HCT116 (cell line): ENCODE data around the gene PRRG1. TPM values are rescaled to one million over a fixed set of nuclear protein-coding genes. Genes with fewer than 3 reads are reported as not detected.

Experiments used
- ATAC-seq: fragments of 200-7000 bp; cut with Tn5 transposase; 2 replicates; pipeline ENCODE4 v1.9.1; 2020; ENCODE audit warnings: mild to moderate bottlenecking, moderate library complexity
- BruUV-seq: library from RNA; stranded (reverse); fragments of 400-500 nt; replicated peaks from 2 replicates; lab custom pipeline; 2021; lab: Mats Ljungman, UMichigan
- CTCF ChIA-PET: fragments of 300-600 bp; sonication (Branson Sonifier 250); formaldehyde crosslinking; loops from one replicate; lab custom pipeline; 2021; ENCODE audit warnings: antibody characterized with exemption; lab: Charles Lee
- POLR2A ChIA-PET: fragments of 300-600, 350-600 bp; sonication (Branson Sonifier 250); formaldehyde crosslinking; loops from one replicate; lab custom pipeline; 2021; ENCODE audit warnings: antibody characterized with exemption; lab: Charles Lee
- RAD21 ChIA-PET, 2 experiments: fragments of 300-600 bp; sonication (Branson Sonifier 250); formaldehyde crosslinking; loops; one replicate each; lab custom pipeline; 2023; ENCODE audit warnings: low total read pairs in 2 of 2; ENCODE audit not compliant: uncharacterized antibody in 2 of 2, unreplicated experiment in 2 of 2, low non-redundant PET in 1 of 2; lab: Charles Lee
- DNase-seq: peaks from one replicate; pipeline ENCODE4 v3.0.0-alpha.2; 2010; ENCODE audit warnings: low read depth, low spot score
- H2AFZ ChIP-seq: fragments of 200-600 bp; shearing (Covaris generic), sonication (generic); 2 replicates; pipeline ENCODE4 v1.6.1; 2017; ENCODE audit warnings: low read depth, mixed run types, mixed read lengths, antibody characterized with exemption, low read length; ENCODE audit not compliant: poor library complexity, severe bottlenecking
- H3K27ac ChIP-seq: 2 replicates; pipeline ENCODE4 v1.5.1; 2012; ENCODE audit warnings: low read depth, low read length
- H3K27me3 ChIP-seq: fragments of 200-600 bp; sonication (generic); 2 replicates; pipeline ENCODE4 v1.6.1; 2016; ENCODE audit warnings: mixed run types, low read length, mixed read lengths; ENCODE audit not compliant: insufficient read depth
- H3K36me3 ChIP-seq, 2 experiments: fragments of 200-500 bp in 1 of 2; fragments of 200-600 bp in 1 of 2; sonication (Bioruptor generic) in 1 of 2; sonication (generic) in 1 of 2; 2 replicates each; pipeline versions ENCODE4 v1.5.1 to v1.6.1; 2014 to 2016; ENCODE audit warnings: low read length in 2 of 2, inconsistent platforms in 1 of 2, mixed read lengths in 1 of 2, mixed run types in 1 of 2; ENCODE audit not compliant: insufficient read depth in 2 of 2, control insufficient read depth in 1 of 2
- H3K4me1 ChIP-seq, 2 experiments: fragments of 200-600 bp in 1 of 2; sonication (generic) in 1 of 2; 2 replicates each; pipeline versions ENCODE4 v1.5.1 to v1.6.1; 2012 to 2017; ENCODE audit warnings: low read length in 2 of 2, inconsistent platforms in 1 of 2, mild to moderate bottlenecking in 1 of 2, mixed read lengths in 1 of 2, mixed run types in 1 of 2, moderate library complexity in 1 of 2; ENCODE audit not compliant: insufficient read depth in 2 of 2, control insufficient read depth in 1 of 2
- H3K4me2 ChIP-seq: fragments of 200-600 bp; sonication (generic); 2 replicates; pipeline ENCODE4 v1.6.1; 2017; ENCODE audit warnings: mixed run types, low read length, mixed read lengths
- H3K4me3 ChIP-seq, 2 experiments: fragments of 200-600 bp in 1 of 2; sonication (generic) in 1 of 2; replicated peaks in 1 of 2; 2 replicates each; pipeline ENCODE4 v1.5.1; 2011 to 2016; ENCODE audit warnings: low read length in 2 of 2, control low read depth in 1 of 2, low read depth in 1 of 2, mild to moderate bottlenecking in 1 of 2, mixed read lengths in 1 of 2, mixed run types in 1 of 2
- H3K79me2 ChIP-seq: fragments of 200-600 bp; sonication (generic); 2 replicates; pipeline ENCODE4 v1.6.1; 2017; ENCODE audit warnings: mild to moderate bottlenecking, mixed run types, low read length, moderate library complexity, mixed read lengths; ENCODE audit not compliant: insufficient read depth
- H3K9ac ChIP-seq: fragments of 200-600 bp; sonication (generic); 2 replicates; pipeline ENCODE4 v1.6.1; 2016; ENCODE audit warnings: low read length, mixed read lengths
- H3K9me2 ChIP-seq: fragments of 200-600 bp; sonication (generic), shearing (Covaris generic); 2 replicates; pipeline ENCODE4 v1.6.1; 2017; ENCODE audit warnings: mixed run types, mild to moderate bottlenecking, moderate library complexity; ENCODE audit not compliant: insufficient read depth
- H3K9me3 ChIP-seq, 2 experiments: fragments of 200-500 bp in 1 of 2; fragments of 200-600 bp in 1 of 2; sonication (Bioruptor generic) in 1 of 2; sonication (generic) in 1 of 2; 2 replicates each; pipeline ENCODE4 v1.6.1; 2014 to 2017; ENCODE audit warnings: low read length in 2 of 2, mixed read lengths in 2 of 2, inconsistent platforms in 1 of 2, low read depth in 1 of 2, mild to moderate bottlenecking in 1 of 2, mixed run types in 1 of 2, moderate library complexity in 1 of 2; ENCODE audit not compliant: control insufficient read depth in 1 of 2, insufficient read depth in 1 of 2
- H4K20me1 ChIP-seq: fragments of 200-600 bp; sonication (generic), shearing (Covaris generic); 2 replicates; pipeline ENCODE4 v1.6.1; 2017; ENCODE audit warnings: mixed run types, mild to moderate bottlenecking, moderate library complexity; ENCODE audit not compliant: insufficient read depth
- CEBPB ChIP-seq: IDR thresholded peaks from 2 replicates; pipeline ENCODE4 v1.6.1; 2012; ENCODE audit warnings: low read depth
- EGR1 ChIP-seq: IDR thresholded peaks from 2 replicates; pipeline ENCODE4 v1.6.1; 2012; ENCODE audit warnings: low read depth
- ELF1 ChIP-seq: IDR thresholded peaks from 2 replicates; pipeline ENCODE4 v1.6.1; 2012; ENCODE audit warnings: low read depth, borderline replicate concordance
- FOSL1 ChIP-seq: IDR thresholded peaks from 2 replicates; pipeline ENCODE4 v1.6.1; 2012; ENCODE audit warnings: low read depth
- MAX ChIP-seq: IDR thresholded peaks from 2 replicates; pipeline ENCODE4 v1.6.1; 2012
- SIN3A ChIP-seq: IDR thresholded peaks from 2 replicates; pipeline ENCODE4 v1.6.1; 2012; ENCODE audit warnings: low read depth
- SP1 ChIP-seq: IDR thresholded peaks from 2 replicates; pipeline ENCODE4 v1.6.1; 2012; ENCODE audit warnings: low read depth
- SRF ChIP-seq: IDR thresholded peaks from 2 replicates; pipeline ENCODE4 v1.6.1; 2012; ENCODE audit warnings: low read depth
- TCF7L2 ChIP-seq: IDR thresholded peaks from 2 replicates; pipeline ENCODE4 v1.7.0; 2011; ENCODE audit warnings: borderline replicate concordance, inconsistent platforms; ENCODE audit not compliant: insufficient read depth, insufficient read length; ENCODE audit errors: extremely low read depth
- YY1 ChIP-seq: IDR thresholded peaks from 2 replicates; pipeline ENCODE4 v1.6.1; 2011; ENCODE audit warnings: low read length, low read depth, moderate library complexity, mild to moderate bottlenecking; ENCODE audit not compliant: insufficient replicate concordance; ENCODE audit errors: extremely low read depth
- ZBTB33 ChIP-seq: IDR thresholded peaks from 2 replicates; pipeline ENCODE4 v1.6.1; 2011; ENCODE audit warnings: mild to moderate bottlenecking, low read length, moderate library complexity; ENCODE audit not compliant: insufficient replicate concordance; ENCODE audit errors: extremely low read depth
- ZNF274 ChIP-seq: fragments of 200-500 bp; sonication (Bioruptor generic); IDR thresholded peaks from 2 replicates; pipeline ENCODE4 v1.6.1; 2014; ENCODE audit warnings: mild to moderate bottlenecking, low read depth, low read length, inconsistent platforms
- intact Hi-C: fragments of 100-400 bp; cut with micrococcal nuclease; formaldehyde crosslinking; loops from 2 replicates; pipeline ENCODE4 v1.10.0; 2022
- total RNA-seq: library from RNA; stranded (reverse); gene quantifications from one replicate; pipeline ENCODE4 v1.2.1, GENCODE V29; 2021; ENCODE audit not compliant: unreplicated experiment

PRRG1 gene
- total RNA-seq, 1 experiment from 2014 or later: 16.0 TPM

GRCh38 chrX:37315511-37316248 is 33.5 kb upstream of the PRRG1 start:
- Histone ChIP-seq H3K9me3 (no peaks in the 10 kb centered on the region), H3K4me3 (no peak overlapping the region), H3K27me3 (no peaks in the 10 kb centered on the region), H3K4me1 (peaks cover 0 to 9% of the 10 kb centered on the region in 2 experiments; a peak in 1 of 4 replicates), H3K79me2 (no peaks in the 10 kb centered on the region), H3K27ac (no peak overlapping the region), H3K36me3 (no peaks in the 10 kb centered on the region), H3K9me2 (no peaks in the 10 kb centered on the region), H3K9ac (no peak overlapping the region), H3K4me2 (peak overlapping the region; percentile 25; the same call in 1 of the 2 replicates), H4K20me1 (no peaks in the 10 kb centered on the region), H2AFZ (no peak overlapping the region)
- TF ChIP-seq SRF: no peak
- no peak for TF ChIP-seq TCF7L2
- no peak for TF ChIP-seq ZNF274
- no peak for TF ChIP-seq CEBPB
- no peak for TF ChIP-seq YY1
- no peak for TF ChIP-seq EGR1
- no peak for TF ChIP-seq ZBTB33
- TF ChIP-seq SP1: no peak
- no peak for TF ChIP-seq ELF1
- TF ChIP-seq SIN3A: no peak
- no peak for TF ChIP-seq FOSL1
- TF ChIP-seq MAX: no peak
- BruUV-seq: no TSS peak
- ChIA-PET POLR2A (no interaction called here), RAD21 (no interaction called here), CTCF (no interaction called here)
- intact Hi-C loops: no loop called here
- no peak for DNase-seq
- peak; percentile 44; the same call in 1 of the 2 replicates for ATAC-seq
